ENCODE measurements around the gene MNX1.

The MNX1 gene

DNA sequence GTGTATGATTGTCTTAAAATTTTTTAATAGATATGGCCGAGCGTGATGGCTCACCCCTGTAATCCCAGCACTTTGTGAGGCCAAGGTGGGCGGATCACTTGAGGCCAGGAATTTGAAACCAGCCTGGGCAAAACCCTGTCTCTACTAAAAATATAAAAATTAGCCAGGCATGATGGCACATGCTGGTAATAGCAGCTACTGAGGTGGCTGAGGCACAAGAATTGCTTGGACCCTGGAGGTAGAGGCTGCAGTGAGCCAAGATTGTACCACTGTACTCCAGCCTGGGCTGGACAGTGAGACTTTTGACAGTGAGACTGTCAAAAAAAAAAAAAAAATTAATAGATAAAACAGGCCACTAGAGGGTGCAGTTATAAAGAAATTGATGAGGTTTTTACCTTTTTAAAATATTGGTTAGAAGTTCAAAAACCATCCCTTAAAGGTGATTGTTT lies 40.5 kb downstream of the MNX1 start:
- no peak for DNase-seq (ENCODE audit: low read depth in 3 of 3)

DNA sequence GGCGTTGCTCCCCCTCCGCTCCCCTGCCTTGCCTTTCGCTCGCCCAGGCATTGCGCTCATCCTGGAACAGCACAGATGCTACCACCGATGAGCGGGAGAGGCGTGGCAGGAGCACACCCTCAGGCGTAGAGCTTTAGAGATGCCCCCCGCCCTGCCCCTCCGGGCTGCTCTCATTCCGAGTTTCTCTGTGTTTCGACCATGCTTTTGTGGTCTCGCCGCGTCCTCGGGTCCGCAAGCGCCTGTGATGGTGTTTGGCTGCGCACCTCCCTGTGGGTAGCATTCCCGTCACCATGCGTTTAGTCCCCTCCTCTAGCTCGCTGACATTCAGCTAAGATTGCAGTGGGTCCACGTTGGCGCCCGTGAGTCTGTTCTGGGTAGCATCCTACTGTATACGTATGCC lies 42.3 kb downstream of the MNX1 start:
- DNase-seq (ENCODE audit: low read depth in 3 of 3) = no peak

DNA sequence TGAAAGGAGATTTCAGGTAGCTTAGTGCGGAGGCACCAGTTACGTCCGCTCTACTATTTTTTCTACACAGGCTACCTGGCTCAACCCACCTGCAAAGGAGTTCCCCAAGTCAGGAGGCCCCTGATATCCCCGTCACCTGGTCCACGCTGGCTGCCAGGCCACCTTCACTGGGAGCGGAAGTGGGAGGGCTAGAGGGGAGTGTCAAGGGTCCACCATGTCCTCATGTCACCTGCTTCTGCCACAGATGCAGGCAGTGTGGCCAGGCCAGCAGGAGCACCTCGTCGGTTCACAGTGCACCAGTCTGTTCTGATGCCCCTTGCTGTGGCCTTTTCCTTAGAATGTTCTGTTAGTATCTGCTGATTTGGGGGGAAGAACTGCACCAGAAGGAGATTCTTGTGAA lies 44.1 kb downstream of the MNX1 start:
- DNase-seq (ENCODE audit: low read depth in 3 of 3) = no peak

DNA sequence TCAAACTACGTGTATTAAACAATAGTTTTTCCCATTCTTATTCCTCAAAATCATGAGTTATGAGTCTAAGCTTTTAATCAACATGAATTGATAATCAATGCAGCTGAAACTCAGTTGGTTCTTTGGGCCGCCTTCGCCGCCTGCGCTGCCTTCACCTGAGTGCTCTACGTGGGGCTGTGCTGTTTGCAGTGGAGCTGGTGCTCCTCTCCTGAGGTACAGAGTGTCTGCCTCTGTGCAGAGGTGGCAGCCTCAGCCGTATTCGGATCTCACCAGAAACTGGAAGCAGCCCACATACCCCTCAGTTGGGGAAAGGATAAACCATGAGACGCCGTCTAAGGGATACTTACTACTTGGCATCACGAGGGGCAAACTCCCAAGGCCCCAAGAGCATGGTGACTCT lies 45.5 kb downstream of the MNX1 start:
- DNase-seq (ENCODE audit: low read depth in 3 of 3) = no peak

DNA sequence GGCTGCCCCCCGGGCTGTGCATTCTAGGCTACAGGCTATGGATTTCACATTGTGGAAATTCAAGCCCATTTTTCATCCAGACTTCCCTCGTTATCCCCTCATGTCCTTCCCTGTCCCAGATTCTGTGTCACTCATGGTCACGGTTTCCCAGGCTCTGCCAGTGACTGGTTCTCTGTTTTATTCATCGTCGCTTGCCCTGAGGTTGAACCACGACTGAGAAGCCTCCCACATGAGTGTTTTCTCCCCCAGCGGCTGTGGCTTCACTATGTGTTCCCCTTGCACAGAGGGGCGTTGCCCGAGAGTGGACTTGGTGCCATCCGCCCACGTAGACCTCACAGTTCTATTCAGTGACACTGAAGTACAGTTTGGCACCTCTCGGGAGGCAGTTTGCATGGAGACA lies 47.0 kb downstream of the MNX1 start:
- DNase-seq (ENCODE audit: low read depth in 3 of 3) = no peak

DNA sequence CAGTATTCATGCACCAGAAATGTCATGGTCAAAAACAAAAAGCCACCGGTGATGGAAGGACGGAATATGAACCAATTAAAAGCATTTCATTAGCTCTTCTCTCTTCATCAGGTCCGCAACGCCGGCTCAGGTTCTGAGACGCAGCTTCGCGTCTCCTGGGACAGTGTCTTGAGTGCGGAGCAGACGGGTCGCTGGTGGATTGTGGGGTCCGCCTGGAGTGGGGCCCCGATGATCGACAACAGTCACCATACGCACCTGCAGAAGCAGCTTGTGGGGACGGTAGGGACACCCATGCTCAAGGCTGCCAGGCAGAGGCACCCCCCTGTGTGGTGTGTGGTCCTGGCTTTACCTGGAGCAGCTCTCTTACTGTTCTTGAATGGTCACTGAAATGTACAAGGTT lies 47.6 kb downstream of the MNX1 start:
- no peak for DNase-seq (ENCODE audit: low read depth in 3 of 3)

DNA sequence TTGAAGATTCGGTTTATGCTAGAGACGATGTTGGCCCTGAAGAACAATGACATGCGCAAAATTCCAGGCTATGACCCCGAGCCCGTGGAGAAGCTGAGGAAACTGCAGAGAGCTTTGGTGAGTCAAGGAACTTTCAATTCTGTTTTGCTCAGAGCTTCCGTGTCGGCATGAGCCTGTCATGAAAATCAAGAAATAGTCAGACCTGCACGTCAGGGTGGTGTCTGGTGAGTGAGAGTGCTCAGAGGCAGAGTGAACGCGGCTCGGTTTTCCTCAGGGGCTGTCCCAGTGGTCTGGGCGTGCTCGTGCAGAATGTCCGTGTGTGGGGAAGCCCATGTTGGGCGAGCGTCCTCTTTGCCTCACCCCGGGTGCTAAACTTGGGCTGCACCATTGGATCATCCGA lies 48.3 kb downstream of the MNX1 start:
- DNase-seq (ENCODE audit: low read depth in 3 of 3) = no peak

DNA sequence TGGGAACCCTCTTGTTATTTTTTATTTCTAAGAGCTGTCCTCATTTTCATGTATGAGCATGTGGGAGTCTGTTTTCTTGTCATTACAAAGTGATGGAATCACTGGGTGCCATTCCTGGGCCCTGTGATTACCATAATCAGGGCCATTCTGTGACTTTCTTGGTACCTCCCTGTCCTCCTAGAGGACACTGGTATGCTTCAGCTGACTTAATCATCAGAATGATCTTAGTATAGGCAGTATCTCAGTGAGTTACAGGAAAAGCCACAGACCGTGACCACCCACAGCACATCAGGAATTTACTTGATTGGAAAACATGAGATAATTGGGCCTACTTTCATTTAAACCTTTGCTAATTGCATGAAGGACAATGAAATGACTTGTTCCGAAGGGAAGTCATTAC lies 53.7 kb downstream of the MNX1 start:
- DNase-seq (ENCODE audit: low read depth in 3 of 3) = no peak

DNA sequence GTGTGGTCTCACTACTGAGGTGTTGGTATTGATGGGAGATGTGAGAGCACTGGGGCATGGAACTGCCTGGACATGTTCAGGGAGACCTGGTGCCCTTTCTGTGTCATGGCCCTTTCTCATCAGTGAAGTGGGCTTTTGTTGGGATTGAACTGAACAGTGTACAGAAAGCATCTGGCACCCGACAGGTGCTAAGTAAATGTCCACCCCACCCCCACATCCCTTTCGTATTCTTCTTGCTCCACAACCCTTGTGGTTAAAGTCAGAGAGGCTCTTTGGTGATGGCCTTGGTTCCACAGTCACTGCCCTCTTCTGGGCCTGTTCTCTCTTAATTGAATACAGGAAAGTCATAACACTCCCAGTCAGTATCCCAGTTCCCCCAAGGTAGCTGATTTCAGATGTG lies 55.5 kb downstream of the MNX1 start:
- no peak for DNase-seq (ENCODE audit: low read depth in 3 of 3)

Data from stimulated activated CD4-positive, alpha-beta T cell treated with anti-CD3 and anti-CD28 coated beads, TNF-alpha, amount 100 ng/mL, for 4 hours (primary cell).